NB4 (cell line): Measurements from ENCODE around the gene FOXM1.

Source experiments
- CTCF ChIP-seq: IDR thresholded peaks from one replicate; pipeline ENCODE4 v1.5.1; 2012; ENCODE audit warnings: low read depth, low read length
- MAX ChIP-seq: IDR thresholded peaks from 2 replicates; pipeline ENCODE4 v1.6.1; 2011; ENCODE audit warnings: low read depth, low read length
- POLR2A ChIP-seq: IDR thresholded peaks from 2 replicates; pipeline ENCODE4 v1.6.1; 2011; ENCODE audit warnings: mild to moderate bottlenecking; ENCODE audit not compliant: insufficient read length; ENCODE audit errors: extremely low read depth

DNA sequence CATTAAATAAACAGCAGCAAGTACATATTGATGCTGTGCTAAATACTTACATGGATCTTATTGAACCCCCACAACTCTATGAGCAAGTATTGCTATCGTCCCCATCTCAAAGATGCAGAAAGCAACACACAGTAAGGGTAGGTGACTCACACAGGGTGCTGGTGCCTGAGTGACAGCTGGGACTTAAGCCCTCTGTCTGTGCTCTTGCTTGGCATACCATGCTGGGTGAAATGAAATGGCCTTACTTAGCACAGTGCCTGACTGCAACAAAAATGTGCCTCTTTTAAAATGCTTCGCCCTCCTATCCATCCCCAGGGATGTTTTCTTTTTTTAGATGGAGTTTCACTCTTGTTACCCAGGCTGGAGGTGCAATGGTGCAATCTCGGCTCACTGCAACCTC lies 20.9 kb downstream of the FOXM1 start:
- TF ChIP-seq CTCF (no peak), MAX (no peak), POLR2A (no peak)
